ENCODE data around the gene ZNF282.

Gene ZNF282

DNA sequence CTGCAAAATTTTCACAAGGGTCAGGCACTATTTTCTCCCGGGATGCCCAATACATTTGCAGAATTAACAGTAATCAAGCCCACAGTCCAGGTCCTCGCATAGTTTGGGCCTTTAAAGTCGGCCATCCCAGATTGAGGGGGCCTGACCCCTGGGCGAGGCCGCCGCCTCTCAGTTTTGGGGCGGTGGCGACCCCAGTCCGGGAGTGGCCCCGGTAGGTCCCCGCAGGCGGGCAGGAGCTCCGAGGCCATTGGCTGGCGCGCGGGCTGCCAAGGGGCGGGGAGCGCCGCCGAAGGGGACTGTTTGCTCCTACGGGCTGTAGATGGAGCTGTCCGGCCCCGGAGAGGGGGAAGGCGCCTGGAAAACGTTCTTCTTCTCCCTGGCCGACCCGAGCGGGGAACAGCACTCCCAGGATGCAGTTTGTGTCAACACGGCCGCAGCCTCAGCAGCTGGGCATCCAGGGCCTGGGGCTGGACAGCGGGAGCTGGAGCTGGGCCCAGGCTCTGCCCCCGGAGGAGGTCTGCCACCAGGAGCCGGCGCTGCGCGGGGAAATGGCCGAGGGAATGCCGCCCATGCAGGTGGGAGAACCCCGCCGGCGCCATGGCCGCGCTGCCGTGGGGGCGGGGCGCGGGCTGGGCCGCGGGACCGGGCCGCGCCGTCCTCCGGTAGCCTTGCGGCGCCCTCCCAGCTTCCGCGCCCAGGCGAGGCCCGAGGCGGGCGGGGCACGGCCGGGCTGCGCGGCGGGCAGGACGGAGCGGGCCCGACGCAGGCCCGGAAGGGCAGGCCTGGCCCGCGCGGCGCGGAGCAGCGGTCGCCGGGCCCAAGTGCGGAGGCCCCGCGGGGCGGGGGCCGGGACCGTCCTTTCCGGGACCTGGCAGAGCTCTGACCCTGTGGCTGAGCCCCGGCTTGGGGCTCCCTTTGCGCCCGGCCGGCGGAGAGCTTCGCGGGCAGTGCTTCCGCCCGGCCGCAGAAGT lies at the start of gene ZNF282:
Gene ZNF282, plus strand, starts transcription at position 367 of the 971 bp plus-strand sequence. Its CDS starts 44 bp downstream, at position 411.
- TF ChIP-seq, protein P1, sequence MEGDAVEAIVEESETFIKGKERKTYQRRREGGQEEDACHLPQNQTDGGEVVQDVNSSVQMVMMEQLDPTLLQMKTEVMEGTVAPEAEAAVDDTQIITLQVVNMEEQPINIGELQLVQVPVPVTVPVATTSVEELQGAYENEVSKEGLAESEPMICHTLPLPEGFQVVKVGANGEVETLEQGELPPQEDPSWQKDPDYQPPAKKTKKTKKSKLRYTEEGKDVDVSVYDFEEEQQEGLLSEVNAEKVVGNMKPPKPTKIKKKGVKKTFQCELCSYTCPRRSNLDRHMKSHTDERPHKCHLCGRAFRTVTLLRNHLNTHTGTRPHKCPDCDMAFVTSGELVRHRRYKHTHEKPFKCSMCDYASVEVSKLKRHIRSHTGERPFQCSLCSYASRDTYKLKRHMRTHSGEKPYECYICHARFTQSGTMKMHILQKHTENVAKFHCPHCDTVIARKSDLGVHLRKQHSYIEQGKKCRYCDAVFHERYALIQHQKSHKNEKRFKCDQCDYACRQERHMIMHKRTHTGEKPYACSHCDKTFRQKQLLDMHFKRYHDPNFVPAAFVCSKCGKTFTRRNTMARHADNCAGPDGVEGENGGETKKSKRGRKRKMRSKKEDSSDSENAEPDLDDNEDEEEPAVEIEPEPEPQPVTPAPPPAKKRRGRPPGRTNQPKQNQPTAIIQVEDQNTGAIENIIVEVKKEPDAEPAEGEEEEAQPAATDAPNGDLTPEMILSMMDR (IDR thresholded peaks at IDR 0.05; ENCODE audit: low read length, missing control alignments): peak; percentile 62
- peak; percentile 88 for DNase-seq (ENCODE audit: low read depth)

DNA sequence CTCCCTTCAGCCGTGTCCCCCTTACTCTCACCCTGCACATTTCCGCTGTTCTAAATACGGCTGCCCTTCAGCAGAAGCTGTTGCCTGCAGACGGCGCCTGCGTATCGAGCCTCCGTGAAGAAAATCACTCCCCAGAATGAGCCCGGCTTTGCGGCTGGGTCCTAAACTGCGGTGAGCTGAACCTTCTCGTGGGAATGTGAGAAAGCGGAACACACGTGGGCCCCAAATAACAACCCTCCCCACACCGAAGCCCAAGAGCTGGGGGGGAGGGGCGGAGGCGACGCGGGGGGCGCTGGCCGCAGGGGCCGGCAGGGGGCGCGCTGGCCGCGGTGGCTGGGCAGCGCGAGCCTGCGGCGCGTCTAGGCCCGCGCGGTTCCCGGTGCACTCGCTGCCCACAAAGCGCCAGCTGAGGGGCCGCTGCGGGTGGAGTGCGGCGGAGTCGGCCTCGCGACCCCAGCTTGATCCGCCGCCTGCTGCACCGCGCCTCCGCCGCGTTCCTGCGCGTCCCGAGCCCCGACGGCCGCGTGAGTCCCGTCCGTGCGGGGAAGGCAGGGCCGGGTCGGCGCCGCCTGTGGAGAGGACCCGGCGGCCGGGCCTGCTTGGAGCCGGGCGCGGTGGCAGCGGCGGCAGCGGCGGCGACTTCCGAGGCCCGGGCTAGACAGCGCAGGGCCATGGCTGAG lies 48.1 kb upstream of the ZNF282 start, which contains the start of gene ZNF398:
Gene ZNF398, plus strand, starts transcription at position 382 of the 680 bp plus-strand sequence. Its CDS starts 290 bp downstream, at position 672.
- TF ChIP-seq, protein P1 (IDR thresholded peaks at IDR 0.05; ENCODE audit: low read length, missing control alignments): no peak
- peak within 1 kb of the TSS; percentile 78 for H3K4me3 ChIP-seq (replicated peaks; ENCODE audit: low read depth, low read length)
- peak; percentile 80 for DNase-seq (ENCODE audit: low read depth)

More for the DNA sequence above, at the start of gene ZNF282:
- H3K4me3 ChIP-seq (replicated peaks; ENCODE audit: low read depth, low read length): peak within 1 kb of the TSS; percentile 82

DNA sequence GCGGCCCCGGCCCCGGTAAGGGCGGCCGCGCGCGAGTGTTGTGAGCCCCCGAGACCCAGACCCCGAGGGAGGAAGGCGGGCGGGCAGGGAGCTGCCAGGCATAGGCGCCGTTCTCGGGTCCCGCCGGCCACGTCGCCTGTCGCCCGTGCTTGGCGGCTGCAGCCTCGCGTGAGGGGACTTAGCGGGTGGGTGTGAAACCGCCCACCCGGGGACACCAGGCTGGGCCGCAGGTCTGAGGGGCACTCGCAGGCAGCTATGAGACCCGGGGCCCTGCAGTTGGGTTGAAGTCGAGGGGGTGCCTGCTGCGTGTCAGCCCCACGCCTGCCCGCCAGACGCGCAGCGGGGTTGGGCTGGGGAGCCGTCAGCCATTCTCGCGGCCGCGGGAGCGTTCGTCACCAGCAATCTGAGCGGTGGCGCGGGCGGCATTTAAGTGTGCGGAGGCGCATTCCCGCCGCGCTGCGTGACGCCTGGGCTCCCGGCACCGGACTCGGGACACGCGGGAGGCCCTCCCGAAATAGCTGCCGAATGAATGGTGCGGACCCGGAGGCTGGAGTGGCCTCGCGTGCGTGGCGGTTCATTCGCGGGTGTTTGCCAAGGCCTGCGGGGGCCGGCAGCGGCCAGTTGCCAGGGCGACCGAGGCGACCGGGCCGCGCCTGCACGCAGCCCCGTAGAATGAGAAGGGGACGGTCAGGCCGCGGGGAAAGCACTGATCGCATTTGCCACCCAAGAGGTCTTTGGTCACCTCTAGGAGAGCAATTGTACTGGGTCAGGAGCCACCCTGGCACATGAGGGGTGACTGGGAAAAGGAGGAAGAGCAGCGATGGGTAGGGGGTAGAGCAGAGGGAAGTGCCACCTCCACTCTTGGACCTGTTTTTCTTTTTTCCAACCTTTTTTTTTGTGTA lies 47.3 kb upstream of the ZNF282 start:
- TF ChIP-seq, protein P1 (IDR thresholded peaks at IDR 0.05; ENCODE audit: low read length, missing control alignments): no peak
- DNase-seq (ENCODE audit: low read depth): peak; percentile 48
- H3K4me3 ChIP-seq (replicated peaks; ENCODE audit: low read depth, low read length): peak overlapping the region; percentile 78

DNA sequence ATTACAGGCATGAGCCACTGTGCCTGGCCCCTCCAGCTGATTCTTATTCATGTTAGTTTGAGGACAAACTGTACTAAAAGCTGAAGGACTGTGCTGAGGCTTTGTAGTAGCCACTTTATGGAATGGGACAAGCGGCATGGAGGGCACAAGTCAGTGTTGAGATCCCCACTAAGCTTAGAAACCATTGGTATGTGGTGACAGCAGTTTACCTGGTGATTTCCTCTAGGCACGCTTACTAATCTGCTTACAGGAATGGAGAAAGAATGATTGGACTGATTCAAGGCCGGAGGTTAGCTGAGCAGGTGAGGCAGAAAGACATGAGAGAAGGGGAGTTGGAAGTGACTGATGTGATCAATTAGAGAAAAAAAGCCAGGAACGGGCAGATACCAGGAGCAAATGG lies 44.4 kb upstream of the ZNF282 start:
- TF ChIP-seq, protein P1 (IDR thresholded peaks at IDR 0.05; ENCODE audit: low read length, missing control alignments): no peak
- no peak overlapping the region for H3K4me3 ChIP-seq (replicated peaks; ENCODE audit: low read depth, low read length)
- DNase-seq (ENCODE audit: low read depth): no peak

DNA sequence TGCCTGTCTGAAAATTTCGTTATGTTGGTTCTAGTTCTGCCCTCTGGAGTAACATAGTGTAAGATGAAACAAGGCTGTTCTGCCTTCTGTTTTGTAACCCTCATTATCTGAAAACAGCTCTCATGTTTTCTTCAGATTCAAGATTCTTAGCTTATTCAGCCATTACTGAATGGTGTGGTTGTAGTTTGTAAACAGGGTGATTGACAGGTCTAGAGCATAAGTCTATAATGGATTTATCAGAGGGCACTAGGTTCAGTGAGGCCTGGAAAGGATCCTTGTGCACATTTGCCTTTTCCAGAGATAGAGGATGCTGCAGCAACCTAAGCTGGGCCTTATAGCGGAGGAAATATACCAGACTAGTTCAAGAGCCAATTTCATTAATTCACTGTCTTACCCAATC lies 42.0 kb upstream of the ZNF282 start:
- DNase-seq (ENCODE audit: low read depth): no peak
- TF ChIP-seq, protein P1 (IDR thresholded peaks at IDR 0.05; ENCODE audit: low read length, missing control alignments): no peak
- no peak overlapping the region for H3K4me3 ChIP-seq (replicated peaks; ENCODE audit: low read depth, low read length)

DNA sequence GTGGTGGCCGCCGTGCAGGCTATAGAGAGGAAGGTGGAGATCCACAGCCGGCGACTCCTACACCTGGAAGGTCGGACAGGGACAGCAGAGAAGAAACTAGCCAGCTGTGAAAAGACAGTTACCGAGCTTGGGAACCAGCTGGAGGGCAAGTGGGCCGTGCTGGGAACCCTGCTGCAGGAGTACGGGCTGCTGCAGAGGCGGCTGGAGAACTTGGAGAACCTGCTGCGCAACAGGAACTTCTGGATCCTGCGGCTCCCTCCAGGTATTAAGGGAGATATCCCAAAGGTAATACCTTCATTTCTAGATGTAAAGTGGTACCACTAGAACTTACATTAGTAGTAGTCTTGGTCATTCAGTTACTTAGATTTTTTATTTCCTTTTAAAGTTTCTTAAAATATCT lies 41.3 kb upstream of the ZNF282 start:
- H3K4me3 ChIP-seq (replicated peaks; ENCODE audit: low read depth, low read length): no peak overlapping the region
- TF ChIP-seq, protein P1 (IDR thresholded peaks at IDR 0.05; ENCODE audit: low read length, missing control alignments): no peak
- no peak for DNase-seq (ENCODE audit: low read depth)
